HCT116 (cell line): ENCODE measurements around the gene PLK2. TPM values are rescaled to one million over a fixed set of nuclear protein-coding genes. Genes with fewer than 3 reads are reported as not detected.

ENCODE experiments used
- ATAC-seq: fragments of 200-7000 bp; cut with Tn5 transposase; 2 replicates; pipeline ENCODE4 v1.9.1; 2020; ENCODE audit warnings: mild to moderate bottlenecking, moderate library complexity
- BruUV-seq: library from RNA; stranded (reverse); fragments of 400-500 nt; replicated peaks from 2 replicates; lab custom pipeline; 2021; lab: Mats Ljungman, UMichigan
- CTCF ChIA-PET: fragments of 300-600 bp; sonication (Branson Sonifier 250); formaldehyde crosslinking; loops from one replicate; lab custom pipeline; 2021; ENCODE audit warnings: antibody characterized with exemption; lab: Charles Lee
- POLR2A ChIA-PET: fragments of 300-600, 350-600 bp; sonication (Branson Sonifier 250); formaldehyde crosslinking; loops from one replicate; lab custom pipeline; 2021; ENCODE audit warnings: antibody characterized with exemption; lab: Charles Lee
- RAD21 ChIA-PET, 2 experiments: fragments of 300-600 bp; sonication (Branson Sonifier 250); formaldehyde crosslinking; loops; one replicate each; lab custom pipeline; 2023; ENCODE audit warnings: low total read pairs in 2 of 2; ENCODE audit not compliant: uncharacterized antibody in 2 of 2, unreplicated experiment in 2 of 2, low non-redundant PET in 1 of 2; lab: Charles Lee
- DNase-seq: peaks from one replicate; pipeline ENCODE4 v3.0.0-alpha.2; 2010; ENCODE audit warnings: low read depth, low spot score
- H2AFZ ChIP-seq: fragments of 200-600 bp; shearing (Covaris generic), sonication (generic); 2 replicates; pipeline ENCODE4 v1.6.1; 2017; ENCODE audit warnings: low read depth, mixed run types, mixed read lengths, antibody characterized with exemption, low read length; ENCODE audit not compliant: poor library complexity, severe bottlenecking
- H3K27ac ChIP-seq: 2 replicates; pipeline ENCODE4 v1.5.1; 2012; ENCODE audit warnings: low read depth, low read length
- H3K27me3 ChIP-seq: fragments of 200-600 bp; sonication (generic); 2 replicates; pipeline ENCODE4 v1.6.1; 2016; ENCODE audit warnings: mixed run types, low read length, mixed read lengths; ENCODE audit not compliant: insufficient read depth
- H3K36me3 ChIP-seq, 2 experiments: fragments of 200-500 bp in 1 of 2; fragments of 200-600 bp in 1 of 2; sonication (Bioruptor generic) in 1 of 2; sonication (generic) in 1 of 2; 2 replicates each; pipeline versions ENCODE4 v1.5.1 to v1.6.1; 2014 to 2016; ENCODE audit warnings: low read length in 2 of 2, inconsistent platforms in 1 of 2, mixed read lengths in 1 of 2, mixed run types in 1 of 2; ENCODE audit not compliant: insufficient read depth in 2 of 2, control insufficient read depth in 1 of 2
- H3K4me1 ChIP-seq, 2 experiments: fragments of 200-600 bp in 1 of 2; sonication (generic) in 1 of 2; 2 replicates each; pipeline versions ENCODE4 v1.5.1 to v1.6.1; 2012 to 2017; ENCODE audit warnings: low read length in 2 of 2, inconsistent platforms in 1 of 2, mild to moderate bottlenecking in 1 of 2, mixed read lengths in 1 of 2, mixed run types in 1 of 2, moderate library complexity in 1 of 2; ENCODE audit not compliant: insufficient read depth in 2 of 2, control insufficient read depth in 1 of 2
- H3K4me2 ChIP-seq: fragments of 200-600 bp; sonication (generic); 2 replicates; pipeline ENCODE4 v1.6.1; 2017; ENCODE audit warnings: mixed run types, low read length, mixed read lengths
- H3K4me3 ChIP-seq, 2 experiments: fragments of 200-600 bp in 1 of 2; sonication (generic) in 1 of 2; replicated peaks in 1 of 2; 2 replicates each; pipeline ENCODE4 v1.5.1; 2011 to 2016; ENCODE audit warnings: low read length in 2 of 2, control low read depth in 1 of 2, low read depth in 1 of 2, mild to moderate bottlenecking in 1 of 2, mixed read lengths in 1 of 2, mixed run types in 1 of 2
- H3K79me2 ChIP-seq: fragments of 200-600 bp; sonication (generic); 2 replicates; pipeline ENCODE4 v1.6.1; 2017; ENCODE audit warnings: mild to moderate bottlenecking, mixed run types, low read length, moderate library complexity, mixed read lengths; ENCODE audit not compliant: insufficient read depth
- H3K9ac ChIP-seq: fragments of 200-600 bp; sonication (generic); 2 replicates; pipeline ENCODE4 v1.6.1; 2016; ENCODE audit warnings: low read length, mixed read lengths
- H3K9me2 ChIP-seq: fragments of 200-600 bp; sonication (generic), shearing (Covaris generic); 2 replicates; pipeline ENCODE4 v1.6.1; 2017; ENCODE audit warnings: mixed run types, mild to moderate bottlenecking, moderate library complexity; ENCODE audit not compliant: insufficient read depth
- H3K9me3 ChIP-seq, 2 experiments: fragments of 200-500 bp in 1 of 2; fragments of 200-600 bp in 1 of 2; sonication (Bioruptor generic) in 1 of 2; sonication (generic) in 1 of 2; 2 replicates each; pipeline ENCODE4 v1.6.1; 2014 to 2017; ENCODE audit warnings: low read length in 2 of 2, mixed read lengths in 2 of 2, inconsistent platforms in 1 of 2, low read depth in 1 of 2, mild to moderate bottlenecking in 1 of 2, mixed run types in 1 of 2, moderate library complexity in 1 of 2; ENCODE audit not compliant: control insufficient read depth in 1 of 2, insufficient read depth in 1 of 2
- H4K20me1 ChIP-seq: fragments of 200-600 bp; sonication (generic), shearing (Covaris generic); 2 replicates; pipeline ENCODE4 v1.6.1; 2017; ENCODE audit warnings: mixed run types, mild to moderate bottlenecking, moderate library complexity; ENCODE audit not compliant: insufficient read depth
- CBX3 ChIP-seq: IDR thresholded peaks from 2 replicates; pipeline ENCODE4 v1.6.1; 2012; ENCODE audit warnings: low read depth
- CEBPB ChIP-seq: IDR thresholded peaks from 2 replicates; pipeline ENCODE4 v1.6.1; 2012; ENCODE audit warnings: low read depth
- FOSL1 ChIP-seq: IDR thresholded peaks from 2 replicates; pipeline ENCODE4 v1.6.1; 2012; ENCODE audit warnings: low read depth
- JUND ChIP-seq: IDR thresholded peaks from 2 replicates; pipeline ENCODE4 v1.6.1; 2012
- POLR2A ChIP-seq: IDR thresholded peaks from 2 replicates; pipeline ENCODE4 v1.7.0; 2011; ENCODE audit warnings: borderline replicate concordance; ENCODE audit not compliant: insufficient read depth, insufficient read length; ENCODE audit errors: extremely low read depth
- POLR2AphosphoS5 ChIP-seq: IDR thresholded peaks from 2 replicates; pipeline ENCODE4 v1.6.1; 2011; ENCODE audit warnings: mild to moderate bottlenecking, low read depth, low read length, moderate library complexity
- SIN3A ChIP-seq: IDR thresholded peaks from 2 replicates; pipeline ENCODE4 v1.6.1; 2012; ENCODE audit warnings: low read depth
- intact Hi-C: fragments of 100-400 bp; cut with micrococcal nuclease; formaldehyde crosslinking; loops from 2 replicates; pipeline ENCODE4 v1.10.0; 2022
- total RNA-seq: library from RNA; stranded (reverse); gene quantifications from one replicate; pipeline ENCODE4 v1.2.1, GENCODE V29; 2021; ENCODE audit not compliant: unreplicated experiment
- TF ChIP-seq, protein P1 (sequence below): IDR thresholded peaks from 2 replicates; pipeline ENCODE4 v1.6.1; 2012; ENCODE audit warnings: low read depth
- TF ChIP-seq, protein P2 (sequence below), 3 experiments: fragments of 200-600 bp in 1 of 3; sonication (generic) in 1 of 3; IDR thresholded peaks in 2 of 3; conservative IDR thresholded peaks in 1 of 3; 2 replicates each; pipeline ENCODE4 v1.5.1; 2012 to 2017; ENCODE audit warnings: low read depth in 2 of 3, low read length in 2 of 3, antibody characterized with exemption in 1 of 3, borderline replicate concordance in 1 of 3, control low read depth in 1 of 3, mild to moderate bottlenecking in 1 of 3, mixed read lengths in 1 of 3, mixed run types in 1 of 3, moderate library complexity in 1 of 3; ENCODE audit not compliant: insufficient read depth in 1 of 3
- TF ChIP-seq, protein P3 (sequence below): IDR thresholded peaks from 2 replicates; pipeline ENCODE4 v1.6.1; 2012

PLK2 gene
- total RNA-seq, 1 experiment from 2014 or later, result 54.6 TPM

DNA sequence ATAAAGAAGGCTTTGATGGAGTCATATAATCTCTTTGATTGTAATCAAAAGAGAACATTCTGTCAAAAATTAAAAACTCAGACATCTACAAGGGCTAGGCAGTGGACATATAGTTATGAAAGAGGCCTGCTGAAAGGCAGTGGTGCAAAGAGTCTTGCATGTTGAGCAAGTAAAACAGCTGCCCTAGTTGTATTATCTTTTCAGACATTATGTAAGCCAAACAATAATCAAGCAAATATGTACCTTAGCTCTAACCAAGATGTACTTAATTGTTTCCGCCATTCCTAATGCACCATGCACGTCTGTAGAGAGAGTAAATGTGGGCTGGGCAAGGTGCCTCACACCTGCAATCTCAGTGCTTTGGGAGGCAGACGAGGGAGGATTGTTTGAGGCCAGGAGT, 45.6 kb upstream of the PLK2 start:
- no TSS peak for BruUV-seq
- TF ChIP-seq CEBPB (no peak), POLR2A (no peak), FOSL1 (no peak), SIN3A (no peak), JUND (no peak), CBX3 (no peak), POLR2AphosphoS5 (no peak)
- TF ChIP-seq, protein P1, sequence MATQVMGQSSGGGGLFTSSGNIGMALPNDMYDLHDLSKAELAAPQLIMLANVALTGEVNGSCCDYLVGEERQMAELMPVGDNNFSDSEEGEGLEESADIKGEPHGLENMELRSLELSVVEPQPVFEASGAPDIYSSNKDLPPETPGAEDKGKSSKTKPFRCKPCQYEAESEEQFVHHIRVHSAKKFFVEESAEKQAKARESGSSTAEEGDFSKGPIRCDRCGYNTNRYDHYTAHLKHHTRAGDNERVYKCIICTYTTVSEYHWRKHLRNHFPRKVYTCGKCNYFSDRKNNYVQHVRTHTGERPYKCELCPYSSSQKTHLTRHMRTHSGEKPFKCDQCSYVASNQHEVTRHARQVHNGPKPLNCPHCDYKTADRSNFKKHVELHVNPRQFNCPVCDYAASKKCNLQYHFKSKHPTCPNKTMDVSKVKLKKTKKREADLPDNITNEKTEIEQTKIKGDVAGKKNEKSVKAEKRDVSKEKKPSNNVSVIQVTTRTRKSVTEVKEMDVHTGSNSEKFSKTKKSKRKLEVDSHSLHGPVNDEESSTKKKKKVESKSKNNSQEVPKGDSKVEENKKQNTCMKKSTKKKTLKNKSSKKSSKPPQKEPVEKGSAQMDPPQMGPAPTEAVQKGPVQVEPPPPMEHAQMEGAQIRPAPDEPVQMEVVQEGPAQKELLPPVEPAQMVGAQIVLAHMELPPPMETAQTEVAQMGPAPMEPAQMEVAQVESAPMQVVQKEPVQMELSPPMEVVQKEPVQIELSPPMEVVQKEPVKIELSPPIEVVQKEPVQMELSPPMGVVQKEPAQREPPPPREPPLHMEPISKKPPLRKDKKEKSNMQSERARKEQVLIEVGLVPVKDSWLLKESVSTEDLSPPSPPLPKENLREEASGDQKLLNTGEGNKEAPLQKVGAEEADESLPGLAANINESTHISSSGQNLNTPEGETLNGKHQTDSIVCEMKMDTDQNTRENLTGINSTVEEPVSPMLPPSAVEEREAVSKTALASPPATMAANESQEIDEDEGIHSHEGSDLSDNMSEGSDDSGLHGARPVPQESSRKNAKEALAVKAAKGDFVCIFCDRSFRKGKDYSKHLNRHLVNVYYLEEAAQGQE, result no peak
- TF ChIP-seq, protein P2, sequence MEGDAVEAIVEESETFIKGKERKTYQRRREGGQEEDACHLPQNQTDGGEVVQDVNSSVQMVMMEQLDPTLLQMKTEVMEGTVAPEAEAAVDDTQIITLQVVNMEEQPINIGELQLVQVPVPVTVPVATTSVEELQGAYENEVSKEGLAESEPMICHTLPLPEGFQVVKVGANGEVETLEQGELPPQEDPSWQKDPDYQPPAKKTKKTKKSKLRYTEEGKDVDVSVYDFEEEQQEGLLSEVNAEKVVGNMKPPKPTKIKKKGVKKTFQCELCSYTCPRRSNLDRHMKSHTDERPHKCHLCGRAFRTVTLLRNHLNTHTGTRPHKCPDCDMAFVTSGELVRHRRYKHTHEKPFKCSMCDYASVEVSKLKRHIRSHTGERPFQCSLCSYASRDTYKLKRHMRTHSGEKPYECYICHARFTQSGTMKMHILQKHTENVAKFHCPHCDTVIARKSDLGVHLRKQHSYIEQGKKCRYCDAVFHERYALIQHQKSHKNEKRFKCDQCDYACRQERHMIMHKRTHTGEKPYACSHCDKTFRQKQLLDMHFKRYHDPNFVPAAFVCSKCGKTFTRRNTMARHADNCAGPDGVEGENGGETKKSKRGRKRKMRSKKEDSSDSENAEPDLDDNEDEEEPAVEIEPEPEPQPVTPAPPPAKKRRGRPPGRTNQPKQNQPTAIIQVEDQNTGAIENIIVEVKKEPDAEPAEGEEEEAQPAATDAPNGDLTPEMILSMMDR (IDR thresholded peaks at IDR 0.05 in 2 of 3, conservative IDR thresholded peaks at IDR 0.05 in 1 of 3; ENCODE audit: borderline replicate concordance in 1 of 3, insufficient read depth in 1 of 3, low read depth in 2 of 3, low read length in 2 of 3), result no peak
- TF ChIP-seq, protein P3, sequence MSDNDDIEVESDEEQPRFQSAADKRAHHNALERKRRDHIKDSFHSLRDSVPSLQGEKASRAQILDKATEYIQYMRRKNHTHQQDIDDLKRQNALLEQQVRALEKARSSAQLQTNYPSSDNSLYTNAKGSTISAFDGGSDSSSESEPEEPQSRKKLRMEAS, result no peak
- Histone ChIP-seq H3K36me3 (no peaks in the 10 kb centered on the region), H2AFZ (no peak overlapping the region), H3K27me3 (peaks cover 37% of the 10 kb centered on the region; the same call in 1 of the 2 replicates), H4K20me1 (no peaks in the 10 kb centered on the region), H3K9me2 (no peaks in the 10 kb centered on the region), H3K9ac (no peak overlapping the region), H3K4me2 (no peak overlapping the region), H3K27ac (no peak overlapping the region), H3K79me2 (no peaks in the 10 kb centered on the region), H3K9me3 (no peaks in the 10 kb centered on the region), H3K4me1 (no peaks in the 10 kb centered on the region), H3K4me3 (no peak overlapping the region)
- DNase-seq (no peak), ATAC-seq (no peak)
- ChIA-PET RAD21 (no interaction called here), CTCF (no interaction called here), POLR2A (no interaction called here)
- intact Hi-C loops, result no loop called here
